HFF-Myc (cell line): ENCODE data around the gene SMIM9.
"Not testable (repeated sequence)": the region's sequence is repeated elsewhere in the genome, so short reads cannot be mapped to it uniquely, and the experiment has no call there.

Experiments
- DNase-seq: peaks from one replicate; pipeline ENCODE4 v3.0.0-alpha.2; 2011; ENCODE audit warnings: low read depth; ENCODE audit errors: extremely low read depth
- H3K4me3 ChIP-seq: replicated peaks from 2 replicates; pipeline ENCODE4 v1.5.1; 2011; ENCODE audit warnings: low read depth, mild to moderate bottlenecking, control low read depth, low read length
- TF ChIP-seq, protein P1 (sequence below): IDR thresholded peaks from 2 replicates; pipeline ENCODE4 v1.5.1; 2012; ENCODE audit warnings: mild to moderate bottlenecking, low read depth, low read length, control low read depth; ENCODE audit errors: missing control alignments

The SMIM9 gene

DNA sequence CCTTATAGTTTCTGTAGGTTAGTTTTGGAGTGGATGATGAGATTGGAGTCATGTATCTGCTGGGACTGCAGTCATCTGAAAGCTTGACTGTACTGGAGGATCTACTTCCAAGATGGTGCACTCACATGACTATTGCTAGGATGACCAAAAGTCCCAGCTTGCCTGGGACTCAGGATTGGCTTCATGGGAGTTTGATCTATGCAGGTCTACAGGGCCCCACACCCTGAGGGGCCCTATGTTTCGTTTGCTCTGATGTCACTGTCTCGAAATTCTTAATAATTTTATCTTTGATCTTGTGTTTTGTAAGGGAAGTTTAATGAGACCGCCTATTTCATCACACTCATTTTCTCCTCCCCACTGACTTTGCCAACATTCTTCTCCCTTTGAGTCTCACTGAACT, at the start of gene SMIM9:
SMIM9 (minus strand) TSS at position 101 of the 400 bp plus-strand sequence. CDS start 3,806 bp downstream, outside the sequence.
- DNase-seq: no peak
- no peak within 1 kb of the TSS for H3K4me3 ChIP-seq
- TF ChIP-seq, protein P1, sequence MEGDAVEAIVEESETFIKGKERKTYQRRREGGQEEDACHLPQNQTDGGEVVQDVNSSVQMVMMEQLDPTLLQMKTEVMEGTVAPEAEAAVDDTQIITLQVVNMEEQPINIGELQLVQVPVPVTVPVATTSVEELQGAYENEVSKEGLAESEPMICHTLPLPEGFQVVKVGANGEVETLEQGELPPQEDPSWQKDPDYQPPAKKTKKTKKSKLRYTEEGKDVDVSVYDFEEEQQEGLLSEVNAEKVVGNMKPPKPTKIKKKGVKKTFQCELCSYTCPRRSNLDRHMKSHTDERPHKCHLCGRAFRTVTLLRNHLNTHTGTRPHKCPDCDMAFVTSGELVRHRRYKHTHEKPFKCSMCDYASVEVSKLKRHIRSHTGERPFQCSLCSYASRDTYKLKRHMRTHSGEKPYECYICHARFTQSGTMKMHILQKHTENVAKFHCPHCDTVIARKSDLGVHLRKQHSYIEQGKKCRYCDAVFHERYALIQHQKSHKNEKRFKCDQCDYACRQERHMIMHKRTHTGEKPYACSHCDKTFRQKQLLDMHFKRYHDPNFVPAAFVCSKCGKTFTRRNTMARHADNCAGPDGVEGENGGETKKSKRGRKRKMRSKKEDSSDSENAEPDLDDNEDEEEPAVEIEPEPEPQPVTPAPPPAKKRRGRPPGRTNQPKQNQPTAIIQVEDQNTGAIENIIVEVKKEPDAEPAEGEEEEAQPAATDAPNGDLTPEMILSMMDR: no peak

DNA sequence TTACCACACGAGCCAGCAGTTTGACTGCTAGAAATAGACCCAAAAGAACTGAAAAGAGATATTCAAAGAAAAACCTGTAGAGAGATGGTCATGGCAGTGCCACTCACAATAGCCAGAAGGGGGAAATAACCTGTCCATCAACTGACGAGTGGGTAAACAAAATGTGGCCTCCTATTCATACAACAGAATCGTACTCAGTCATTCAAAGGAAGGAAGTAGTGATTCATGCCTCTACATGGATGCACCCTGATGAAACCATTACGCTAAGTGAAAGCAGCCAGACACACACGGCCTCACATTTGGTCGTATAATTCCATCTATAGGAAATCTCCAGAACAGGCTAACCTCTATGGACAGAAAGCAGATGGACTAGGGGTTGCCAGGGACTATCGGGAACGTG, 49.6 kb upstream of the SMIM9 start:
- DNase-seq, H3K4me3 ChIP-seq: not testable (repeated sequence)

DNA sequence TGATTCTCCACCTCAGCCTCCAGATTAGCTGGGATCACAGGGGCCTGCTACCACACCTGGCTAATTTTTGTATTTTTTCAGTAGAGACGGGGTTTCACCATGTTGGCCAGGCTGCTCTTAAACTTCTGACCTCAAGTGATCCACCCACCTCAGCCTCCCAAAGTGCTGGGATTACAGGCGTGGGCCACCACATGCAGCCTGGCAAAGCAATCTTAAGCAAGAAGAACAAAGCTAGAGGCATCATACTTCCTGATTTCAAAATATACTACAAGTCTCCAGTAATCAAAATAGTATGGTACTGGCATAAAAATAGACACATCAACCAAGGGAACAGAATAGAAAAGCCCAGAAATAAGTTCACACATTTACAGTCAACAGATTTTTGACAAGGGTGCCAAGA, 38.9 kb upstream of the SMIM9 start:
- TF ChIP-seq, protein P1: no peak
- no peak for DNase-seq

DNA sequence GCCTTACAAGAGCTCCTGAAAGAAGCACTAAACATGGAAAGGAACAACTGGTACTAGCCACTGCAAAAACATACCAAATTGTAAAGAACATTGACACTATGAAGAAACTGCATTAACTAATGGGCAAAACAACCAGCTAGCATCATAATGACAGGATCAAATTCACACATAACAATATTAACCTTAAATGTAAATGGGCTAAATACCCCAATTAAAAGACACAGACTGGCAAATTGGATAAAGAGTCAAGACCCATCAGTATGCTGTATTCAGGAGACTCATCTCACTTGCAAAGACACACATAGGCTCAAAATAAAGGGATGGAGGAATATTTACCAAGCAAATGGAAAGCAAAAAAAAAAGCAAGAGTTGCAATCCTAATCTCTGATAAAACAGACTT, 34.1 kb upstream of the SMIM9 start:
- H3K4me3 ChIP-seq: not testable (repeated sequence)

More for the DNA sequence above, 38.9 kb upstream of the SMIM9 start:
- H3K4me3 ChIP-seq: no peak overlapping the region

DNA sequence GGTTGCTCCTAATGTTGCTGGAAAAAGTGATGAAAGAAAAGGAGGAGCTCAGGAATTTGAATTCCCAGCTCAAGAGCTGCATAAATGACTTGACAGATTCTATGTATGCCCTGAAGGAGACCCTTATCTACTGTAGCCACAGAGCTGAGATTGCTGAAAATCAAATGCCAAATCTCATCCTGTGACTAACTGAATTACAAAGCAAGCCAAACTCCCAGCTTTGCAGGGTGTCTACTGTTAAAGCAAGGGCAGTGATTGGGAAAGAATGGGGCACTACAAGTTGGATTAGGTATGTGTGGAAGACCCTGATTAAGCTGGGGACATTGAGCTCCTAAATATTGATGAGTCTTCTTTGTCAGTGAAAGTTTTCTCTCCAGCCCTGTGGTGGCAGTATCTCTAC, 20.8 kb upstream of the SMIM9 start:
- TF ChIP-seq, protein P1: no peak
- DNase-seq: no peak
- H3K4me3 ChIP-seq: no peak overlapping the region

More for the DNA sequence above, 34.1 kb upstream of the SMIM9 start:
- not testable (repeated sequence) for DNase-seq

DNA sequence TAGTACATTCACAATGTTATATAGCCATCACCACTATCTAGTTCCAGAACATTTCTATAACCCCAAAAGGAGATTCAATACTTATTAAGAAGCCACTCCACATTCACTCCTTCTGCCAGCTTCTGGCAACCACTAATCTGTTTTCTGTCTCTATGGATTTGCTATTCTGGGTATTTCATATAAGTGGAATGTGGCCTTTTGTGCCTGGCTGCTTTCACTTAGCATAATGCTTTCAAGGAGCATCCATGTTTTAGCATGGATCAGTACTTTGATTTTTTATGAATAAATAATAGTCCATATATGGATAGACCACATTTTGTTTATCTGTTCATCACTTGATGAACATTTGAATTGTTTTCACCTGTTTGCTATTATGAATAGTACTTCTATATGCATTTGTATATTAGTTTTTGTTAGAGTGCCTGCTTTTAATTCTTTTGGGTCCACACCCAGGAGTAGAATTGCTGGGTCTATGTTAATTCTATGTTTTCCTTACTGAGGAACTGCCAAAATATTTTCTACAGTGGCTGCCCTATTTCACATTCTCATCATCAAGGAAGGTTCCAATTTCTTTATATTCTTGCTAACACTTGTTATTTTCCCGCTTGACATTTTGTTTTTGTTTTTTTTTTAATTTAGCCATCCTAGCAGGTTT, 16.6 kb upstream of the SMIM9 start:
- no peak overlapping the region for H3K4me3 ChIP-seq
- DNase-seq: no peak
- TF ChIP-seq, protein P1: no peak

DNA sequence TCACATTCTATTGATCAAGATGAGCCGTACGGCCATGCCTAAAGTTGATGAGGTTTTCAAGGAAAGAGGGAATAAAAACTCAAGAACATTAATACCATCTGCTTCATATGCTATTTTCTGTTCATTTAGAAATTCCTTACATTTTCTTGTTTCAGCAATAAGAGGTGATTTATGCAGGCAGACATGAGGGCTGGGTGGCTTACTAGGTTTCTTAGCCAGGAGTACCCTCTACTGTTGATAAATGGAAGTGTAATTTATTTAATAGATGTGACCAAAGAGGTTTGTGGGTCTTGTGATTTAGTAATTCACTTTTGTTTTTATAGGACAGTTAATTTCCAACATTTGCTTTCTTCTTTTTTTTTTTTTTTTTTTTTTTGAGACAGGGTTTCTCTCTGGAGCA, 6.4 kb upstream of the SMIM9 start:
- TF ChIP-seq, protein P1: peak; percentile 21
- H3K4me3 ChIP-seq: no peak overlapping the region
- peak; percentile 15 for DNase-seq

DNA sequence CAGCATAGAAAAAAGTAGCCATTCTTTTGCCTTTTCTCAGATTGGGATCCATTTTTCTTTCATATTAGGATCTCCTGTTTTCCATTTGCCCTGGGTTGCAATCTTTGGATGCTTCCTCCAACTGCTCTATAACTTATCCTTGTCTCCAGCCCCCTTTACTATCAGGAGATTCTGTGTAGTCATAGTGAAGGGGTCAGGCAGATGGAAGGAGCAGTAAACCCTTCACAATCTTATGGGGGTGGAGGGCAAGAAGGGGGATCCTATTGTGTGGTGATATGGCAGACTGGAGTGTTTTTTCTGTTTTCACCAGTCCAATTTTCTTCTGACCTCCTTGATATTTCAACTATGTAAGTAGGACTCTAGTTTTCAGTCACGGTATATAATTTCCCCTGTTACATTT, 1.7 kb upstream of the SMIM9 start:
- TF ChIP-seq, protein P1: no peak
- no peak overlapping the region for H3K4me3 ChIP-seq
- DNase-seq: no peak
